ENCODE measurements around the gene GAS1.

Gene GAS1, protein sequence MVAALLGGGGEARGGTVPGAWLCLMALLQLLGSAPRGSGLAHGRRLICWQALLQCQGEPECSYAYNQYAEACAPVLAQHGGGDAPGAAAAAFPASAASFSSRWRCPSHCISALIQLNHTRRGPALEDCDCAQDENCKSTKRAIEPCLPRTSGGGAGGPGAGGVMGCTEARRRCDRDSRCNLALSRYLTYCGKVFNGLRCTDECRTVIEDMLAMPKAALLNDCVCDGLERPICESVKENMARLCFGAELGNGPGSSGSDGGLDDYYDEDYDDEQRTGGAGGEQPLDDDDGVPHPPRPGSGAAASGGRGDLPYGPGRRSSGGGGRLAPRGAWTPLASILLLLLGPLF

DNA sequence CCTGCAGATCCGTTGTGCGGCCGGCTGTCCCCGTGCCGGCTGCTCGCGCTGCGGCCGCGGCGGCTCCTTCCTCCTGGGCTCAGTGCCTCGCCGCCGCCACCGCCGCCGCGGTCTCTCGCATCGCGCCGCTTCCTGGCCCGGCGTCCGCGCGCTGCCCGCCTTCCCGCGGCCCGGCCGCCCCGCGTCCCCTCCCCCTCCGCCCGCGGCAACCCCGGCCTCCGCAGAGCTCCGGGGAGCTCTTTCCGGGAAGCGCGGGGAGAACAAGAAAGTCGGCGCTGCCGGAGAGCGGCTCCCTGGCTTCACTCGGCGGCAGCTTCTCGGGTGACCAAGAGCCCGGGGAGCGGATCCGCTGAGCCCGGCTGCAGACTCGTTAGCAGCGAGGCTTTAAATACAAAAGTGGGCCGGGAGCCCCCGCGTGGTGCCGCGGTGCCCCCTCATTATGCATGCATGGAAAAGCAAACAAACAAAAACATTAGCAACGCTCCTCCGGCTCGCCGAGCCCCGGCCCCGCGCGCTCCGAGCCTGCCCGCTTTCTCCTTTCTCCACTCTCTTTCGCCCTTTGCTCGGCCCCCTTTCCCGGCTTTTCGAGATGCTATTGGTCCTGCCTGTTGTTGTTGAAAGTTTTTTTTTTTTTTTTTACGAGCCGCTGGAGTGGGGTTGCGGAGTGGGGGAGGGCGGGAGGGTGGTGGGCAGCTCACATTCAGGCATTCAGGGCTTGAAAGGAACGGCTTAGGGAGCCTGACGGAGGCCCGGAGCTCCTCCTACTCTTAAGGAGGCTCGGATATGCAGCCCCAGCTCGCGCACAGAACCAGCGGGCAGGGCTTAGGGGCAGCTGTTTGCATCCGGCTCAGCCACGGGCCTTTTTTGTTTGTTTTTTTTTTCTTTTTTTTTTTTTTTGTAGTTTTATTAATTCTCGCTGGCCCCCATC, at the start of gene GAS1:
Gene GAS1 (minus strand): TSS at position 361 of the 928 bp plus-strand sequence. CDS start 727 bp downstream, outside the sequence.
- DNase-seq: peak; percentile 83

DNA sequence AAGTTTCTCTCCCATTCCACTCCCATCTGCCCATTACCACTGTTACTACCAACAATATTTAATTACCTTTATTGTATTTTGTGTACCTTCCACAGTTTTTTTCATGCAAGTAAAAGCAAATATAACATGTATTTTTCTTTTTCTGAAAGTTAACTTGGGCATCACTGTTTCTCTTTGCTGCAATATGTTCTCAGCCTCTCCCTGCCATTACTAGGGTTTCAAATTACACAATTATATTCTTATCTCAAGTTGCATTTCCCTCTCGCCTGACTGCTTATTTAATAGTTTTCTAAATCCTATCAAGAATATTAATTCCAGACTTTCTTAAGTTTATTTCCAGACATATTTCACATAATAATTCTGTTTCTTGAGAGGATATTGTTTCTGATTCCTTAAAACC, 46.9 kb upstream of the GAS1 start:
- no peak for DNase-seq

DNA sequence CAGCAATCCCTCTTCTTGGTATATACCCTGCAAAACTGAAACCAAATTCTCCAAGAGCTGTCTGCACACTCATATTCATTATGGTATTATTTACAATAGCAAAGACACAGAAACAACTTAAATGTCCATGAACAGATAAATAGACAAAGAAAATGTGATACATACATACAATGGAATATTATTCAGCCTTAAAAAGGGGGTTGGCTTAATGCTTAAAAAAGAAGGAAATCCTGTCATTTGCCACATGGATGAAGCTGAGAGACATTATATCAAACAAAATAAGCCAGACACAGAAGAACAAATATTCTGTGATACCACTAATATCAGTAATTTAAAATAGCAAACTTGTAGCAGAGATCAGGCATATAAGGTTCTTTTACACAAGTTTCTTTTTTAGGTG, 46.5 kb upstream of the GAS1 start:
- no peak for DNase-seq

DNA sequence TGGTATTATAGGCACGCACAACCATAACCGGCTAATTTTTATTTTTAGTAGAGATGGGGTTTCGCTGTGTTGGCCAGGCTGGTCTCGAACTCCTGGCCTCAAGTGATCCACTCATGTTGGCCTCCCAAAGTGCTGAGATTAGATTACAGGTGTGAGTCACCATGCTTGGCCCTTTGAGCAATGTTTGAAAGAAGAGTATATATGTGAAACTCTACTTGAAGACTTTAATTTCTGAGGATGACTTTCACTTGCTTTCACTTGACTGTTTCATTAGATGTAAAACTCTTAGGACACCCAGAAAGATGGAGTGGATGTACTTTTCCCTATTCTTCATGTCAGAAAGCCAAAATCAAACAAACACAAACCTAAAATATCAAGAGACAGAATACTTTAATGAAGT, 43.8 kb upstream of the GAS1 start:
- no peak for DNase-seq

DNA sequence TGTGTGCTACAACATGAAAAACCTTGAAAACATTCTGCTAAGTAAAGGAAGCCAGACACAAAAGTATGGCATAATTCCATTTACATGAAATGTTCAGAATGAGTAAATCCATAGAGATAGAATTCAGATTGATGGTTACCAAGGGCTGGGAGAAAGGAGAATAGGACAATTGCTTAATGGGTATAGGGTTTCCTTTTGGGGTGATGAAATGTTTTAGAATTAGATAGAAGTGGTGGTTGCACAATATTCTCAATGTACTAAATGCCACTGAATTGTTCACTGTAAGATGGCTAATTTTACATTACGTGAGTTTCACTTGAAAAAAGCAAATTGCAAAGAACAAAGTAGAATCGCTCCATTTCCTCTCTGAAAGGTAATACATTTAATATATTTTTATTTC, 43.0 kb upstream of the GAS1 start:
- no peak for DNase-seq

DNA sequence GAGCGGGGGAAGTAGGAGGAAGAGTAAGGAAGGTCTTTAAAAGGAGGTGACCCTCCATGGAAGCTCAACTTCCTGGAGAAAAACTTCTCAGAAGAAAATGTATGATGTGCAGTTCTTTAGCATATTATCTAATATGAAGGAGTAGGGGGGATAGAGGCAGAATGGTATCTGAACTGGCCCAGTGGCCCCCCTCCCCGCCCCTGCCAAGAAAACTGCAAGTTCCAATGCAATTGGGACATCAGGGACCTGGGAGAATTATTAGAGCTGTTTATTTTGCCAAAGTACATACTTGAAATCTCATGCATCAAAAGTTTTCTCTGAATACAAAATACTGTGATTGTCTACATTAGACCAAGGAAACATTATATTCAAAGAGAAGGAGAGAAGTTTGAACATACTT, 40.6 kb upstream of the GAS1 start:
- no peak for DNase-seq

DNA sequence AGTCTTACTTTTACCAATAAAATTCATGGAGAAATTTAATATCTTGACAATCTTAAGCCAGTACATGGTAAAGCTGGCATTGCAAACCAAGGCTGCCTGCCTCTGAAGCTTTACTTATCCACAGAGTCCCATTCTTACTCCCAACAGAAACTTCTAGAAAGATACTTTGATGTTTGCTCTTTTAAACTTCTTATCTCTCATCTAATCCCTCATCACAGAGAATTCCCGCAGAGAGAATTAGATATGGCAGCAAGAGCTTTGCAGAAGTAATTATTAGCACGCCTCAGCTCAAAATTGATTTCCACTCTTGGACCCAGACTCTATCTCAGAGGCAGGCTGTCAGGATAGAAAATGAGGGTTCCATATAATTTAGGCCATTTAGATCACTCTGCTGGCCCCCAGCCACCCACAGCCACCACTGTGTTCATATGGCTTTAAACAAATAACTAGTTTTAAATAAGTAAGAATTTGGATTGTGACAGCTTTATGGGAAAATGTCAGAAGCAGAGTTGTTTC, 37.9 kb upstream of the GAS1 start:
- no peak for DNase-seq

DNA sequence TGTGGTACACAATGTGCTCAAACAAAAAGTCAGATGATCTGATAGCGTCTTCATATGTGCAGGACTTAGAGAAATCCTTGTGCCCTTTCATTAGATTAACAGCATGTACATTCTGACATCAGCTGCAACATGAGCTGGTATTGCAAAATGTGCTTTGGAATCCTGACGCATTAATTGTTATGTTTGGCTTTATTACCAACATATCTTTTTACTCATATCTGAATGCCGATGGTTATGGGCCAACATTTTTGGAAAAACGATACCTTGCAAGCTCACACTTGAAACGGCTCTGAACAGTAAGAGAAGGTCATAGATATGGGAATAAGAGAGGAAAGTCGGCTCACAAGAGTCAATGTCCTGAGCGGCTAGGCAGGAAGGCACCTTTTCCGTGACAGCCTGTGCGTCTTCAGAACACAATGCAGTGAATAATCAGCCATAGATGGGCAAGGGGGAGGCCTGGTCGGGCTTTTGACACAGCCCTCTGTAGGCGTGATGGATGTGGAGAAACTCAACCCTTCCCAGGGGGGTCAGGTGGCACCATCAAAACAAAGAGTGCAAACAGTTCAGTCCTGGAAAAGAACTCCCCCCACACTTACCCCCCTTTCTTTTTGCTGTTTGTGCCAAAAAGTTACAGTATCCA, 36.4 kb upstream of the GAS1 start:
- DNase-seq: no peak

DNA sequence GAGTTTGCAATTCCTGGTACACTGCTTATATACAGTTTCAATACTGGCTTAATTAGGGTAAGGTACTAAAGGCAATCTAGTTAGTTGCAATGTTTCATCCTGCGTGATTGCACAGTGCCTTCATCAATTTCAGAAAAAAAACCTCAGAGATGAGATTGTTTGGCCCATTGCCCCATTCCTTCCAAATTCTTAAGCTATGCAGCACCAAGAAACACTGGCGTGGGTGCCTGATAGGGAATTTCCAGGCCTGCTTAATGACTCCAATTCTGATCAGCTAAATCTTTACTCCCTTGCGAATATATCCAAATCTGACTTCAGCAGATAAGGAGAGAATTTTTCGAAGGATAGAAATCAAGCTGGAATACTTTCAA, 35.9 kb upstream of the GAS1 start:
- DNase-seq: no peak

DNA sequence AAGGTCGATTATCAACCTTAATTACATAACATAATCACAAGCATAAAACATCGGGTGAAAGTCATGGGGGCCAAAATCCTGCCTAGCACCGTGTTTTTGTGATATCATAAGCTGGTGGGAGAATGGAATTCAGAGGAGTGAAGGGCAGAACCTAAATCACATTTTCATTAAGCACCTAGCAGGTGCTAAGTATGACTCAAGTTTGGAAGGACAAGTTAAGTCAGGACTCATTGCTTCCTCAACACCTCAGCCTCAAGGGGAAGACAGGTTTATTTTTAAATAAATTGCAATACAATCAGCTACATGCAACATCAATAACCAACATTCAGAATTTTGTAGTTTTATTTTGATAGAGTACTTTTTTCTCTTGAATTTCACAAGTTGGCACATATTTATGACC, 33.5 kb upstream of the GAS1 start:
- DNase-seq: no peak

DNA sequence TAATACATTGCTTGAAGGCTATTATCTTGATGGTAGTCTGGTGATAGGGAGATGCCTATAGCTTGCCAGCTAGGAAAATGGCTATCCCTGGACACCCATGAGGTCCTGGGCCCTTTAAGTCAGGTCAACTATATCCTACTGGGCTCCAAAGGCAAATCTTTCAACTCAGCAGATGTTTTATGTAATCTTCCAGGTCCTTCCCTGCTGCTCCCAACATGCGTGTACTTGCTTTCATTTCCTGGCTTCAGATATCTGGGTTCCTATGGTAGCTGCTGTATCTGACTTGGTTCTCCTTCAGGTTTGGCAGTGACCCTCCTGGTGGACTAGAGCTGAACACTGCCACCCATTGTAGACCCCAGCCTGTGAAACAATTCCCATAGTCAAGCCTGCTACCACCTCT, 32.4 kb upstream of the GAS1 start:
- DNase-seq: no peak

DNA sequence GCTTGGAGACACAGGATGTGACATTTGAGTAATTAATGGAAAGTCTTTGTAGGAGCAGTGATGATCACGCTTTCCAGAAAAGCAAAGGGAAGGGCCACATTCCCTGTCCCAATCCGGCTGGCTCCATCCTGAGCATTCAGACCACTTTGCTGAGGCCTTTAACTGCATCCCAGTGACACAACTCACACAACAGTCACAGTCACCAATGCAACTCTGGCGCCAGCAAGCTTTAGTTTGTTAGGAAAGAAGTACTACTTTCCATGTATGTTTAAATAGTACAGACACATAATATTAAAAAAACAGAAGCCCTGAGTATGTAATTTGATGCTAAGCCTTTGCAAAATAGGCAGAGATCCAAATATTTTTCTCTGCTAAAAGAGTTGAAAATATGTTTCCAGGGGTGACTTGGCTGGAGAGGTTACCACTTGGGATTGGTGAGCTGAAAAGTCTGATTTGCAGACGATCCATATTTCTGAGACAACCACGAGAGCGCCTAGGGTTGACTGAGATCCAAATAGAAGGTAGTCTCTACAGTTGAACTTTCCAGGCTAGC, 31.7 kb upstream of the GAS1 start:
- DNase-seq: no peak

DNA sequence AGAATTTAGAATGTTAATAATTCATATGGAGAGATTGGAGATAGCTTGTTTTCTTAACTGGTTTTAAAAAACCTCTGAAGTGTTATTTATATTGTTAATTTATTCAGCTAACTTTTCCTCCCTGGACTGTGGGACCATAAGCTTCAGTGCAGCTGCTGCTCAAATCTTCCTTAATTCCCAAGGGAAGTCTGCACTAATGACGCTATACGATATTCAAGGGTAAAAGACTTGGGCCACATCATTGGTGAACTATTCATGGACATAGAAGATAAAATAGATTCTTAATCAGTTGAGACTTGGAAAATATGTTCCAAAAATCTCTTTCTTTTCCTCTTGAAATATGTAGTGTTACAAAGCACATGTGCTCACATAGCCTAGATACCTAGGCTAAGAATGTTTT, 31.1 kb upstream of the GAS1 start:
- no peak for DNase-seq

DNA sequence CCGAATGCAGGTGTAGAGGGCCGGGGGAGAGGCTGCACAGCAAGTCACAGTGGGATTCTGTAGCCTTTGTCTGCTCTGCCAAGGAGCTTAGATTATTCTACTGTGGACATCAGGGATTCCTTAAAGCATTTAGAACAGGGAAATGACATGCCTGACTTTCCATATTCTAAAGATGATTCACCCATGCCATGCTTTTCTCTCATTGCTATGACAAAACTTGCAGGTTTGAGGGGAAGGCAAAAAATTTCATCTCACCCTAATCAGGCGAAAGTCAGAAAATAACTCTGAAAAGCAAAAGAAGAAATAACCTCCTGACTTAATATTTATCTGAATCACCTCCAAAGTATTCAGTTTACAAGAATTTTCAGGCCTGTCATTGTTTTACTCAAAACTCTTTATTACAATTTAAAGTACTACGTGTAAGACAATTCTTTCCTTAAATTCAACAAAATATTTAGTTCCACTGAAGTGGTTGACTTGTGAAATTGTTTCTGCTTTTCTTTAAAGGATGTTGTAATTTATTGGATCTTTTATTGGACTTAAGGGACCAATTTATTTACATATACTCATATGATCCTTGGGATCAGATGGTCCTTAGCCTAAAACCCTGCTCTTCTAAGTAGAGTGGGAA, 30.0 kb upstream of the GAS1 start:
- DNase-seq: no peak

DNA sequence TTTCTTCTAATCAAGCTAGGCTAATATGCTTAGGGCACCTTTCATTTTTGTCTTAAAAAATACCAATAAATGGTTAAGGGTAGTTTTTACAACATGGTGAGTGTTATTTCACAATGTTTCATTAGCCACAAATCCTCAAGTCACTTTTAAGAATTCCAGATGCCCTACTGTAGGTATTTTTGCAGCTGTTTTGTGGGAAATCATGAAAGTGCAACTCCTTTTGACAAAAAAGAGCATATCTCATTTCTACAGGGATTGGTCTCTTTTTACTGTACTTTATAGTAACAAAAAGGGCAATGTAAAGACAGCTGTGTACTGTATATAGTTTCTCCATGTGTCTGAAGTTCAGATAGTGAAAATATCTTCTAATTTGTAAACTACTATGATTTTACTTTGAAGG, 28.3 kb upstream of the GAS1 start:
- DNase-seq: no peak

DNA sequence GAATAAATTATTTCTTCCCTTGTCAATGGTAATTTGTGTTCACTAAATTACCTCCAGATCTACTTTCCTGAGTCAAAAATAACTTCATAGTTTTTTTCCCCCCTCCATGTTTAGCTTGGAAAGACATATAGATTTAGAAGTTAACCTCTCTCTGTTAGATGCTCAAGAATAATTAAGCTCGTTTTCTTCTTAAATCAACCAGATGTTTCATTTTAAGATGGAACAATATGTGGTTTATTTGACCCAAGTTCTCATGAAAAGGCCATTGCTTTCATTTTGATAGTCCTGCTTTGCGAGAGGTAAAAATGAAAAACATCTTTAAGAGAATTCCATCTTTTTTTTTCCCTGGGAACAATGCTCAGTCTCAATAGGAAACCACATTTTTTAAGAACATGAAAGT, 27.7 kb upstream of the GAS1 start:
- DNase-seq: no peak

DNA sequence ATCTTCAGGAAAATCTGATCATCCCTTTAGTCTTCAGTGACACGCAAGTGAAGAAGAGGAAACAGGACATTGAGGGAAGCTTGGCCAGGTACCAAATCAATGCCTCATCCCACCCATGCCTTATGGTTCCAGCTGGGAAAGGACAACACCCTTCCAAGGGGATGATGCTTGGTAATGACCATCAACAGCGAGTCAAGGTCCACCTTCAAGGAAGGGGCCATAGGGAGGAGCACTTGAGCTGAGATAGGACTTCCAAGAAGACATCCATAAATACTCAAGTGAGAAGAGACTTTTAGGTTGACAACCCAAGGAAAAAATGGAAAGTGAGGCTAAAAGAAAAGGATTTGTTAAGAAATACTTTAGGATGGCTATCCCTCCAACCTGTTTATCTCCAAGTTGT, 27.1 kb upstream of the GAS1 start:
- DNase-seq: no peak

DNA sequence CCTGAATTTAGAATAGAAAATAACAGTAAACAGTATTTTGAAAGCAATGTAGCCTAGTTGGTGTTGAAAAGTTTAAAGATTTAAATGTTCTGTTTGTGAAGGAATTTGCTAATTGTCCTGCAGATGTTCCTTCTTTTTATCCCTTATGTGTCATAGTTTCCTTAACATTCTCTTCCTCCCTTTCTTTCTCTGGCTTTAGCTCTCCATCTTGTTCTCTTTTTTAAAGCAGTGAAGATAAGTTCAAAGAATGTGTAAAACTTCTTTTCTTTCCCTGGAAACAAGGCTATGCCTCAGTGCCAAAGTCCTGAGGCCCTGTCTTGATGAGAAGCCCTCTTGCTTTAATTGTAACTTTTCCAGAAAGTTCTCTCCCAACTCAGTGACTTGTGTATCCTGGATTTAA, 24.4 kb upstream of the GAS1 start:
- no peak for DNase-seq

DNA sequence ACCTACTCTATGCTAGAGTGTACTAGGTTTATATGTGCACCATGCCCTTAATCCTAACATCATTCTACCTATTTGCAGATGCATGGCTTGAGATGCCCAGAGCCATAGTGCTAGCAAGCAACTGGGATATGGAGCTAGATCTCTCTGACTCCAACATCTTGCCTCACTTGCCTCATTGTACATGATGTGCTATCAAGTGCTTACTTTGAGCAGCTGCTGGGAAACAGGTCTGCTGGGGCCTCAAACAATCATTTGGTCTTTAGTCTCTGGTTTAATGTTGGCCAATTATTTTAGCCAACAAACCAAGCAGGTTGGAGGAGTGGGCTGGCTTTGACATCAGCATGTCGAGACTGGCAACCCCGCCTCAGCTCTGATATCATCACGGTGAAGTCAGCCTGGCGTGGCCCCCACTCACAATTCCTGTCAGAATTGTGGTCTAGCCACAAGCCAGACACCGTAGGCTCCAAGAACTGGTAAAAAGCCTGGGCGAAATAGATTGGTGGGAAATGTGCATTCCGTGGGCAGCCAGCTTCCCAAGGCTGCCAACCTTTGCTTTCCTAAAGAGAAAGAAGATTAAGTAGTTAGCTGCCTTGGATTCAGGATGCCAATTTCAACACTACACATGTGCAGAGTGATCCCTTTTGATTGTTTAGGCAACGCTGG, 21.1 kb upstream of the GAS1 start:
- DNase-seq: no peak

DNA sequence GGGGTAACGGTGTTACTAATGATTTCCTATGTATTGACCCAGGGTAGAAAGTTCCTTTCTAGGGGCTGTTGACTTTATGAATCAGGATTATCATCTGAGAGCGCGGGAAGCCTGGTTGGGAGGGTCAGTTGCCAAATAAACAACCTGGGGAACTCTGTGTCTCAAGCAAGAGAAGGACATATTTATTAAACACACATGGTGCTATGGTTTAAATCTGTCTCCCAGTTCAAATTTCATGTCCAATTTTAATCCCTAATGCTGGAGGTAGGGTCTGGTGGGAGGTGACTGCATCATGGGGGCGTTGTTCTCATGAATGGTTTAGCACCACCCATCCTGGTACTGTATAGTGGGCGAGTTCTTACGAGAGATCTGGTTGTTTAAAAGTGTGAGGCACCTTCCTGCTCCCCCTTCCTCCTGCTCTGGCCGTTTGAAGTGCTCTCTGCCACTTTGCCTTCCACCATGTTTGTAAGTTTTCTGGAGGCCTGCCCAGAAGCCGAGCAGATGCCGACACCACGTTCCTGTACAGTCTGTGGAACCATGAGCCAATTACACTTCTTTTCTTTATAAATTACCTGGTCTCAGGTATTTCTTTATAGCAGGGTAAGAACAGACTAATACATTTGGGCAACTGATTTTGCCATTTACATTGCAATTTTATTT, 19.7 kb upstream of the GAS1 start:
- DNase-seq: no peak

DNA sequence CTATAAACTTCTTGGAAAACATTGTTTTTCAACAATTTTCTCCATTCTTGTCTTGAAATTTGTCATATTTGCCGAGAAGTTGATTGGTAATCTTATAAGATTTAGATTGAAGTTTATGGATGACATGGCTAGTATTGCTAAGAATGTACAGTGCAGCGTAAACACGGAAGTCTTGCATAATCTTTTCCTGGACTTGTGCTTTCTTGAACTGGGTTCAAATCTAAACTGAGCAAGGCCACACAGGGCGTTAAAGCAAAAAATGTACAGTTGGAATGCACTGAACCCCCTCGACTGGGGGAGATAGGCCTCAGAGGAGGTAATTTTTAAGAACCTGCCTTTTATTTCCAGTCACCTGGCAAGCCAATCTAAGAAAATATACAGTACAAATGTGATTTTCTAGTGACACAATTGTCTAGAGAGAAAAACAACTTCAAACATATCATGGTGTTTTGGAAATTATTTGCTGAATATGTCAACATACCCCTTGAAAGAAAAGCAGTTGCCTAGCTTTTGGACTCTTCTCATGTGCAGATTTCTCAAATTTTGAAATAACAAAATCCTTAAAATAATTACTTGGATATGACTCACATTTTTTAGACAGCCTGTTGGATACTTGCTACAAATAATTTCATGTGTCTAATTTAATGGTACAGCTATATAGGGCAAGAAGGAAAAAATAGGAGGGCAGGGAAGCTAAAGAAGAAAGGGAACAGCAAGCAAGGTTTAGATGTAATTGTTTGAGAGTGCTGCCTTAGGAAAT, 18.5 kb upstream of the GAS1 start:
- no peak for DNase-seq
